Measurements from ENCODE around the gene RTL10. TPM values are rescaled to one million over a fixed set of nuclear protein-coding genes. Genes with fewer than 3 reads are reported as not detected.

Gene RTL10
- total and polyA plus RNA-seq, 2 of the 4 experiments (the other 2 are of a cell fraction), result 8.6 to 12.1 TPM

DNA sequence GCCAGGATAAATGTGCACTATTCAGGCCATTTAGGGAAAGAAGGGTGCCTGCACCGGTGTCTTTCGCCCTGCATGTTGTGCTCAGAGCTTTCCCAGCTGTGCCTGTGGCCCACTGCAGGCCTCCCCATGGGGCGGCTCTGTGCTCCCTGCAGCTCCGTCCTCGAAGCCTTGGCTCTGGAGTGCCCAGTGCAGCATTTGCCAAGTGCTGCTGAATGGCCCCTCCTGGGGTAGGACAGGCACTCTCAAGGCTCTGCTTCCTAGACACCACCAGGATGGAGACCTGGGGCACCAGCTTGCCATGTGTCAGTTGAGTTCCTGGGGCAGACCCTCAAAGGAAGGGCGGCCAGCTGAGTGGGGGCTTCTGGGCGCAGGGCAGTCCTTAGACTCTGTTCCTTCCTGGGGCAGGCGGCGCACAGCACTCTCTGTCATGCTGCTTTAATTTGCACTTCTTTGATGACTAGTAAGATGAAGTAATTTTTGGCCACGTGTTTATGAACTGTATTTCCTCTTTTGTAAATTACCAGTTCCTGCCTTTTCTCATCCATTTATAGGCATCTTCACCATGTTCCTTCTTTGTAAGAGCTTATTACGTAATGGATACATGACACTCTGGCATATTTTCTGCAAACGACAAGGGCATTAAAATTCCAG lies 32.1 kb upstream of the RTL10 start:
- intact Hi-C loops (cut with micrococcal nuclease), result no loop called here
- peak overlapping the region; percentile 87 for H3K27ac ChIP-seq (ENCODE audit: insufficient read depth, low read length)
- CTCF ChIA-PET, result interaction anchor here (0.6 kb wide), 1 partner anchor 31 kb away, joined by 3 read pairs; no protein-coding TSS in a partner anchor

More for the DNA sequence above, 32.1 kb upstream of the RTL10 start:
- Histone ChIP-seq H4K5ac (ENCODE audit: low read depth, low read length) (peak overlapping the region; percentile 92), H4K20me1 (ENCODE audit: insufficient read depth, low read length) (peaks cover under 1% of the 10 kb centered on the region; the same call in 1 of the 2 replicates), H3K9me1 (ENCODE audit: insufficient read depth, low read length) (peaks cover 50% of the 10 kb centered on the region), H3K4ac (ENCODE audit: low read depth, low read length) (peak overlapping the region; percentile 87), H3K9ac (ENCODE audit: low read depth, low read length) (peak overlapping the region; percentile 6; the same call in 1 of the 2 replicates), H4K91ac (ENCODE audit: insufficient read depth, low read depth, low read length) (peak overlapping the region; percentile 99), H2BK15ac (ENCODE audit: low read depth, low read length) (peak overlapping the region; percentile 96; the same call in 2 of the 3 replicates), H3K4me3 (ENCODE audit: insufficient read depth, low read depth, low read length) (no peak overlapping the region), H2BK5ac (ENCODE audit: low read depth, low read length, poor library complexity, severe bottlenecking) (peak overlapping the region; percentile 90), H3K4me1 (ENCODE audit: control insufficient read depth, insufficient read depth, low read length) (peaks cover 43% of the 10 kb centered on the region), H3K9me3 (ENCODE audit: control insufficient read depth, insufficient read depth, low read length) (no peaks in the 10 kb centered on the region), H2AK9ac (replicated peaks; ENCODE audit: low read depth, low read length, poor library complexity) (peak overlapping the region; percentile 21), H3K56ac (ENCODE audit: extremely low read depth, insufficient read depth, low read length) (0 out of 2 replicates have a peak overlapping the region, but pooled peaks have one; percentile 55), H3K23ac (ENCODE audit: low read depth, low read length) (peak overlapping the region; percentile 69; the same call in 1 of the 2 replicates), H4K8ac (ENCODE audit: low read depth in 2 of 2, low read length in 2 of 2) (peak overlapping the region; percentile 92), H2AFZ (replicated peaks; ENCODE audit: low read length, poor library complexity) (peak overlapping the region; percentile 0), H2BK20ac (ENCODE audit: low read depth, low read length) (peak overlapping the region; percentile 92), H3K27me3 (ENCODE audit: control insufficient read depth, insufficient read depth, low read length) (no peaks in the 10 kb centered on the region), H3K79me1 (ENCODE audit: low read depth in 1 of 2, low read length in 2 of 2) (peaks cover 0 to 51% of the 10 kb centered on the region in 2 experiments; a peak in 3 of 4 replicates), H3K18ac (ENCODE audit: low read depth, low read length) (peak overlapping the region; percentile 95), H2BK120ac (ENCODE audit: low read depth, low read length) (peak overlapping the region; percentile 97), H3K36me3 (ENCODE audit: control insufficient read depth, insufficient read depth, low read length) (0 out of 2 replicates have a peak, but pooled peaks cover 1% of the 10 kb centered on the region), H2AK5ac (ENCODE audit: low read depth, low read length) (peak overlapping the region; percentile 100), H3K14ac (replicated peaks; ENCODE audit: low read depth, low read length) (peak overlapping the region; percentile 72), H3K4me2 (ENCODE audit: low read depth, low read length) (no peak overlapping the region; the same call in 1 of the 2 replicates)
- dilution Hi-C loops (cut with HindIII; ENCODE audit: low sequenced_read_pairs, unreplicated experiment) (no loop called here), in situ Hi-C loops (cut with MboI; ENCODE audit: low sequenced_read_pairs) (no loop called here)
- TF ChIP-seq BHLHE40 (IDR thresholded peaks at IDR 0.05; ENCODE audit: low read depth, low read length) (no peak), CEBPB (IDR thresholded peaks at IDR 0.05; ENCODE audit: low read depth, low read length) (peak; percentile 84), POLR2A (IDR thresholded peaks at IDR 0.05; ENCODE audit: low read depth, low read length) (no peak), CHD1 (IDR thresholded peaks at IDR 0.05; ENCODE audit: low read depth, low read length) (no peak), SMC3 (IDR thresholded peaks at IDR 0.05; ENCODE audit: low read depth, low read length) (no peak), RFX5 (IDR thresholded peaks at IDR 0.05; ENCODE audit: low read depth, low read length) (no peak), MAFK (IDR thresholded peaks at IDR 0.05; ENCODE audit: low read depth, low read length) (no peak), MXI1 (IDR thresholded peaks at IDR 0.05; ENCODE audit: borderline replicate concordance, low read depth, low read length) (no peak)
- TF ChIP-seq, protein P1, sequence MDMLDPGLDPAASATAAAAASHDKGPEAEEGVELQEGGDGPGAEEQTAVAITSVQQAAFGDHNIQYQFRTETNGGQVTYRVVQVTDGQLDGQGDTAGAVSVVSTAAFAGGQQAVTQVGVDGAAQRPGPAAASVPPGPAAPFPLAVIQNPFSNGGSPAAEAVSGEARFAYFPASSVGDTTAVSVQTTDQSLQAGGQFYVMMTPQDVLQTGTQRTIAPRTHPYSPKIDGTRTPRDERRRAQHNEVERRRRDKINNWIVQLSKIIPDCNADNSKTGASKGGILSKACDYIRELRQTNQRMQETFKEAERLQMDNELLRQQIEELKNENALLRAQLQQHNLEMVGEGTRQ (IDR thresholded peaks at IDR 0.05; ENCODE audit: low read depth, low read length), result 0 out of 2 replicates have a peak, but pooled peaks have one; percentile 16
- TF ChIP-seq, protein P2, sequence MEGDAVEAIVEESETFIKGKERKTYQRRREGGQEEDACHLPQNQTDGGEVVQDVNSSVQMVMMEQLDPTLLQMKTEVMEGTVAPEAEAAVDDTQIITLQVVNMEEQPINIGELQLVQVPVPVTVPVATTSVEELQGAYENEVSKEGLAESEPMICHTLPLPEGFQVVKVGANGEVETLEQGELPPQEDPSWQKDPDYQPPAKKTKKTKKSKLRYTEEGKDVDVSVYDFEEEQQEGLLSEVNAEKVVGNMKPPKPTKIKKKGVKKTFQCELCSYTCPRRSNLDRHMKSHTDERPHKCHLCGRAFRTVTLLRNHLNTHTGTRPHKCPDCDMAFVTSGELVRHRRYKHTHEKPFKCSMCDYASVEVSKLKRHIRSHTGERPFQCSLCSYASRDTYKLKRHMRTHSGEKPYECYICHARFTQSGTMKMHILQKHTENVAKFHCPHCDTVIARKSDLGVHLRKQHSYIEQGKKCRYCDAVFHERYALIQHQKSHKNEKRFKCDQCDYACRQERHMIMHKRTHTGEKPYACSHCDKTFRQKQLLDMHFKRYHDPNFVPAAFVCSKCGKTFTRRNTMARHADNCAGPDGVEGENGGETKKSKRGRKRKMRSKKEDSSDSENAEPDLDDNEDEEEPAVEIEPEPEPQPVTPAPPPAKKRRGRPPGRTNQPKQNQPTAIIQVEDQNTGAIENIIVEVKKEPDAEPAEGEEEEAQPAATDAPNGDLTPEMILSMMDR (conservative IDR thresholded peaks at IDR 0.05; ENCODE audit: low read depth, low read length), result no peak
- WGBS, 2 experiments (ENCODE audit: extremely low coverage in 2 of 2, insufficient read length in 1 of 2), result 79% methylated on average over 7 of the region's 12 CpGs; no CpG with 5 or more reads in 1 of the 2 experiments
- DNase-seq, result peak; percentile 61
- POLR2A ChIA-PET (ENCODE audit: unreplicated experiment), result no interaction called here
- BruUV-seq (replicated peaks), result no TSS peak
- peak; percentile 33 for ATAC-seq (ENCODE audit: low read depth)
